Keratinocyte (primary cell): Measurements from ENCODE around the gene ZBTB1. TPM values are rescaled to one million over a fixed set of nuclear protein-coding genes. Genes with fewer than 3 reads are reported as not detected.

Experiments used
- DNase-seq: peaks from one replicate; pipeline ENCODE4 v3.0.0-alpha.2; 2011; ENCODE audit warnings: low read depth, missing footprints, low spot score
- FAIRE-seq: peaks from 2 replicates; lab custom pipeline; 2011; peaks lifted over from hg19 to GRCh38; lab: Jason Lieb, UNC
- H2AFZ ChIP-seq: 2 replicates; pipeline ENCODE4 v1.6.0; 2012; ENCODE audit warnings: low read length, control low read depth, inconsistent platforms; ENCODE audit not compliant: control insufficient read depth
- H3K27ac ChIP-seq: 2 replicates; pipeline ENCODE4 v1.5.1; 2011; ENCODE audit warnings: low read length; ENCODE audit not compliant: control insufficient read depth, insufficient read depth
- H3K27me3 ChIP-seq: 3 replicates; pipeline ENCODE4 v1.6.0; 2011; ENCODE audit warnings: low read length; ENCODE audit not compliant: control insufficient read depth, insufficient read depth; ENCODE audit errors: extremely low read depth
- H3K36me3 ChIP-seq, 2 experiments: 2 replicates in 1 of 2; 3 replicates in 1 of 2; pipeline ENCODE4 v1.5.1; 2011; ENCODE audit warnings: low read length in 2 of 2, mild to moderate bottlenecking in 1 of 2; ENCODE audit not compliant: control insufficient read depth in 2 of 2, insufficient read depth in 2 of 2; ENCODE audit errors: extremely low read depth in 1 of 2
- H3K4me1 ChIP-seq: 3 replicates; pipeline ENCODE4 v1.5.1; 2011; ENCODE audit warnings: low read length; ENCODE audit not compliant: control insufficient read depth, insufficient read depth; ENCODE audit errors: extremely low read depth
- H3K4me2 ChIP-seq: 3 replicates; pipeline ENCODE4 v1.6.0; 2011; ENCODE audit warnings: low read depth, low read length; ENCODE audit not compliant: control insufficient read depth, insufficient read depth; ENCODE audit errors: extremely low read depth
- H3K4me3 ChIP-seq, 3 experiments: fragments of 200-600 bp in 1 of 3; sonication (generic) in 1 of 3; 2 replicates in 2 of 3; 3 replicates in 1 of 3; pipeline ENCODE4 v1.5.1; 2011 to 2016; ENCODE audit warnings: low read length in 3 of 3, mild to moderate bottlenecking in 3 of 3, control low read depth in 2 of 3, inconsistent platforms in 1 of 3, low read depth in 1 of 3, mixed read lengths in 1 of 3, mixed run types in 1 of 3, moderate library complexity in 1 of 3; ENCODE audit not compliant: control insufficient read depth in 2 of 3, insufficient read depth in 2 of 3; ENCODE audit errors: extremely low read depth in 1 of 3
- H3K79me2 ChIP-seq: 2 replicates; pipeline ENCODE4 v1.6.0; 2012; ENCODE audit warnings: low read length; ENCODE audit not compliant: control insufficient read depth, insufficient read depth
- H3K9ac ChIP-seq: 3 replicates; pipeline ENCODE4 v1.6.0; 2011; ENCODE audit warnings: low read length; ENCODE audit not compliant: control insufficient read depth, insufficient read depth; ENCODE audit errors: extremely low read depth
- H3K9me1 ChIP-seq: 3 replicates; pipeline ENCODE4 v1.6.0; 2011; ENCODE audit warnings: low read length; ENCODE audit not compliant: control insufficient read depth, insufficient read depth; ENCODE audit errors: extremely low read depth
- H3K9me3 ChIP-seq: 2 replicates; pipeline ENCODE4 v1.5.1; 2012; ENCODE audit warnings: low read depth, low read length; ENCODE audit not compliant: control insufficient read depth
- H4K20me1 ChIP-seq: 3 replicates; pipeline ENCODE4 v1.6.0; 2011; ENCODE audit warnings: low read length; ENCODE audit not compliant: control insufficient read depth, insufficient read depth; ENCODE audit errors: extremely low read depth
- EZH2 ChIP-seq: IDR thresholded peaks from one replicate; pipeline ENCODE4 v1.6.1; 2012; ENCODE audit warnings: inconsistent platforms, mild to moderate bottlenecking, low read length, moderate library complexity
- dilution Hi-C: fragments of 300-500 bp; cut with MboI; formaldehyde crosslinking; loops from one replicate; pipeline ENCODE4 v1.7.0; 2020; ENCODE audit warnings: low sequenced_read_pairs; ENCODE audit not compliant: extremely low pct_ligation_motif_present
- polyA plus RNA-seq, 5 experiments: library from polyadenylated mRNA; depleted of rRNA in 3 of 5; stranded (reverse) in 3 of 5; stranded (forward) in 1 of 5; unstranded in 1 of 5; fragments of >200 nt; gene quantifications; 1 replicate in 1 of 5; 2 replicates in 3 of 5; 3 replicates in 1 of 5; pipeline versions ENCODE4 v1.2.1 to v1.2.3, GENCODE V29; 2011 to 2012; ENCODE audit warnings: missing spikeins in 2 of 5, low read depth in 1 of 5, low replicate concordance in 1 of 5
- small RNA-seq, 3 experiments: library from RNA; depleted of rRNA; stranded (forward); fragments of <200 nt; gene quantifications; one replicate each; pipeline ENCODE3, GENCODE V24; 2012; ENCODE audit warnings: low read depth in 3 of 3, low replicate concordance in 1 of 3; ENCODE audit not compliant: insufficient read length in 3 of 3
- TF ChIP-seq, protein P1 (sequence below), 3 experiments: IDR thresholded peaks in 1 of 3; conservative IDR thresholded peaks in 1 of 3; optimal IDR thresholded peaks in 1 of 3; 2 replicates in 2 of 3; 3 replicates in 1 of 3; pipeline versions ENCODE3 to v1.5.1; 2011; ENCODE audit warnings: low read length in 3 of 3, mild to moderate bottlenecking in 3 of 3, moderate library complexity in 2 of 3, control low read depth in 1 of 3, inconsistent platforms in 1 of 3; ENCODE audit not compliant: insufficient read depth in 2 of 3; ENCODE audit errors: extremely low read depth in 1 of 3

ZBTB1 gene
- polyA plus RNA-seq, 1 donor (not counting 4 experiments of a cell fraction or from before 2014, with no cell fraction given): 40.7 TPM

DNA sequence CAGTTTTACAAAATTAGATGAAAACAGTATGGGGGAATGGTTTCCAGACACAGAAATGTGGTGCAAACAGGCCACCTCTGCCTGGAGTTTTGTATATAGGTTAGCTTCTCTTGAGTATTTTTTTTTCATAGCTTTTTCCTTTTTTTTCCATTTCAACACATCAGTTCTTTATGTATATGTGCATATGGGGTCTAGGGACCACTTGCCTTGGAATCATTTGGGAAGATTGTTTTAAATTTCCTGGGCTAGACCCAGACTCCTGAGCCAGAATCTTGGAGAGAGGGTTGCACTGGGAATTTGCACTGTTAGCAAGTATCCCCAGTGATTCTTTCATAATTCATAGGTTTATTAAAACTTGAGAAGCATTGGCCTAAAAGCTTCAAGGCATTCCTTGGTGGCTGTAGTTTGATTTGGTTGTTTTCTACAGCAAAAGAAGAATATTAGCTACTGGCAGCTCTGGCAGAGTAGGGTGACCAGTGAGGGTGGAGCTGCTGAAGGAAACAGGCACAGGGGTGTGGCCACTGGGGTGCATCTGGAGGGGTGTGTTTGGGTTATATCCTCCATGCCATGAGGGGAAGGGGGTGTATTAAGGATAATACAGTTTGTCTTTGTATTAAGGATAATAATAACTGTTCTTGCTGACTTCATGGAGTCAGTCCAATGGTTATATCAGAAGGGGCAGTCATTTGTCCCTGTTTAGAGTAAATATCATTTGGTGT, 68.0 kb downstream of the ZBTB1 start:
- no peaks in the 10 kb centered on the region for H3K79me2 ChIP-seq
- DNase-seq: no peak
- H3K4me2 ChIP-seq: no peak overlapping the region
- no peak for FAIRE-seq
- no peaks in the 10 kb centered on the region for H3K9me1 ChIP-seq
- no peak overlapping the region for H3K27ac ChIP-seq
- dilution Hi-C loops: no loop called here
- no peaks in the 10 kb centered on the region for H3K9me3 ChIP-seq
- H3K36me3 ChIP-seq: no peaks in the 10 kb centered on the region
- TF ChIP-seq EZH2: no peak
- TF ChIP-seq, protein P1, sequence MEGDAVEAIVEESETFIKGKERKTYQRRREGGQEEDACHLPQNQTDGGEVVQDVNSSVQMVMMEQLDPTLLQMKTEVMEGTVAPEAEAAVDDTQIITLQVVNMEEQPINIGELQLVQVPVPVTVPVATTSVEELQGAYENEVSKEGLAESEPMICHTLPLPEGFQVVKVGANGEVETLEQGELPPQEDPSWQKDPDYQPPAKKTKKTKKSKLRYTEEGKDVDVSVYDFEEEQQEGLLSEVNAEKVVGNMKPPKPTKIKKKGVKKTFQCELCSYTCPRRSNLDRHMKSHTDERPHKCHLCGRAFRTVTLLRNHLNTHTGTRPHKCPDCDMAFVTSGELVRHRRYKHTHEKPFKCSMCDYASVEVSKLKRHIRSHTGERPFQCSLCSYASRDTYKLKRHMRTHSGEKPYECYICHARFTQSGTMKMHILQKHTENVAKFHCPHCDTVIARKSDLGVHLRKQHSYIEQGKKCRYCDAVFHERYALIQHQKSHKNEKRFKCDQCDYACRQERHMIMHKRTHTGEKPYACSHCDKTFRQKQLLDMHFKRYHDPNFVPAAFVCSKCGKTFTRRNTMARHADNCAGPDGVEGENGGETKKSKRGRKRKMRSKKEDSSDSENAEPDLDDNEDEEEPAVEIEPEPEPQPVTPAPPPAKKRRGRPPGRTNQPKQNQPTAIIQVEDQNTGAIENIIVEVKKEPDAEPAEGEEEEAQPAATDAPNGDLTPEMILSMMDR (optimal IDR thresholded peaks at IDR 0.05 in 1 of 3, IDR thresholded peaks at IDR 0.05 in 1 of 3, conservative IDR thresholded peaks at IDR 0.05 in 1 of 3; ENCODE audit: extremely low read depth in 1 of 3, insufficient read depth in 2 of 3, low read length in 3 of 3): no peak
- H3K27me3 ChIP-seq: no peaks in the 10 kb centered on the region
- no peak overlapping the region for H2AFZ ChIP-seq
- H4K20me1 ChIP-seq: no peaks in the 10 kb centered on the region
- H3K4me1 ChIP-seq: peaks cover 9% of the 10 kb centered on the region
- no peak overlapping the region for H3K4me3 ChIP-seq
- no peak overlapping the region for H3K9ac ChIP-seq

DNA sequence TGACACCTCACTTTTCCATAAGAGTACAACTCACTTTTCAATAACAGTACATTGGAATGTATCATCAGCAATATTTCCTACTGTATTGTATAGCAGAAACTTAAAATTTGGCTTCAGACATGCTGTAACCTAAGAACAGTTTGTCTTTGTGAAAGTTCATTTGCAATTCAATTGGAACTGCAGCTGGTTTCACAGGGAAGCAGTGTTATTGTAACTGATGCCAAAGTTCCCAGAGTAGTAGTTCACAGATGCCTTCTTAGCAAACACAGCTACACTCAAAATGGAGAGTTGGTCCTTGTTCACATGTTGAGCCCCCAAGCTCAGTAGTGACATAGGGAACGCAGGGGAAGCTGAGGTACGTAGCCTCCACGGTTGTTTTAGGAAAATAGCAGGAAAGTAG, 68.5 kb downstream of the ZBTB1 start:
- no peak overlapping the region for H3K4me3 ChIP-seq
- H3K79me2 ChIP-seq: no peaks in the 10 kb centered on the region
- no peak overlapping the region for H3K4me2 ChIP-seq
- no peaks in the 10 kb centered on the region for H4K20me1 ChIP-seq
- peaks cover 9% of the 10 kb centered on the region for H3K4me1 ChIP-seq
- dilution Hi-C loops: no loop called here
- no peak overlapping the region for H3K9ac ChIP-seq
- H2AFZ ChIP-seq: no peak overlapping the region
- TF ChIP-seq EZH2: no peak
- TF ChIP-seq, protein P1 (optimal IDR thresholded peaks at IDR 0.05 in 1 of 3, IDR thresholded peaks at IDR 0.05 in 1 of 3, conservative IDR thresholded peaks at IDR 0.05 in 1 of 3; ENCODE audit: extremely low read depth in 1 of 3, insufficient read depth in 2 of 3, low read length in 3 of 3): no peak
- no peak overlapping the region for H3K27ac ChIP-seq
- FAIRE-seq: peak; percentile 20
- H3K36me3 ChIP-seq: no peaks in the 10 kb centered on the region
- no peaks in the 10 kb centered on the region for H3K9me1 ChIP-seq
- DNase-seq: no peak
- no peaks in the 10 kb centered on the region for H3K9me3 ChIP-seq
- no peaks in the 10 kb centered on the region for H3K27me3 ChIP-seq

Small RNAs within 50 kb of the gene (small RNA-seq; reads per million reads assigned to genes)
- 0 reads per million in 3 experiments for gene AL049869.4

Other genes starting within 250 kb of the ZBTB1 start
- 0.02 to 0.06 TPM (median 0.03 TPM) in 3 replicates for gene ESR2, start 210.4 kb upstream of the ZBTB1 start, polyA plus RNA-seq
- 35.5 to 74.2 TPM (median 63.2 TPM) in 3 replicates for gene MTHFD1, start 116.4 kb upstream of the ZBTB1 start, polyA plus RNA-seq
- gene AKAP5, start 39.3 kb upstream of the ZBTB1 start, polyA plus RNA-seq: 0.01 to 0.08 TPM (median 0.05 TPM) in 3 replicates
- 5.3 to 6.8 TPM (median 5.7 TPM) in 3 replicates for gene ZBTB25, start 932 bp upstream of the ZBTB1 start, polyA plus RNA-seq
- 7.0 to 24.7 TPM (median 12.0 TPM) in 3 replicates for gene HSPA2, start 36.0 kb downstream of the ZBTB1 start, polyA plus RNA-seq
- gene PPP1R36, start 45.2 kb downstream of the ZBTB1 start, polyA plus RNA-seq: 0.45 to 0.92 TPM (median 0.81 TPM) in 3 replicates
- gene PLEKHG3, start 199.7 kb downstream of the ZBTB1 start, polyA plus RNA-seq: 71.0 to 89.1 TPM (median 73.2 TPM) in 3 replicates